GM21381 (cell line): ENCODE measurements around the gene ABCB6.
"Not testable (repeated sequence)": the region's sequence is repeated elsewhere in the genome, so short reads cannot be mapped to it uniquely, and the experiment has no call there.

Source experiments
- ATAC-seq: cut with Tn5 transposase; IDR thresholded peaks from one replicate; pipeline ENCODE4 v1.9.1; 2021; ENCODE audit warnings: mild to moderate bottlenecking, moderate library complexity; ENCODE audit not compliant: unreplicated experiment

ABCB6 gene

DNA sequence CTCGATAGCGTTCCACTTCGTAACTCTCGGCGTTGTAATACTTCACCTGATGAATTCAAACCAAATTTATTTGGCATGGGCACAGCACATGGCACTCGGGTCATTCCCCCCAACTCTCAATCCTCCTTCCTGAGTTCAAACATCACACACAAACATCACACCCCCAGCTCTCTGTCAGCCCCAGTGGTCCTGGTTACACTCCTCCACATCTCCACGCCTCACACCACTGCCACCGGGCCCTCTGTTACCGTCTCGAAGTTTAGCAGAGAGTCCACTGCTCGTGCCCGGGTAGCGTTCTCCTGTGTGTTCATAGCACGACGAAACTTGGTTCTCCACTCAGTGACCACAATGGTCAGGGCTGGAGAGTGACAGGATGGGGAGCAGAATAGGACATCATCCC lies 4.6 kb downstream of the ABCB6 start:
- ATAC-seq: no peak

DNA sequence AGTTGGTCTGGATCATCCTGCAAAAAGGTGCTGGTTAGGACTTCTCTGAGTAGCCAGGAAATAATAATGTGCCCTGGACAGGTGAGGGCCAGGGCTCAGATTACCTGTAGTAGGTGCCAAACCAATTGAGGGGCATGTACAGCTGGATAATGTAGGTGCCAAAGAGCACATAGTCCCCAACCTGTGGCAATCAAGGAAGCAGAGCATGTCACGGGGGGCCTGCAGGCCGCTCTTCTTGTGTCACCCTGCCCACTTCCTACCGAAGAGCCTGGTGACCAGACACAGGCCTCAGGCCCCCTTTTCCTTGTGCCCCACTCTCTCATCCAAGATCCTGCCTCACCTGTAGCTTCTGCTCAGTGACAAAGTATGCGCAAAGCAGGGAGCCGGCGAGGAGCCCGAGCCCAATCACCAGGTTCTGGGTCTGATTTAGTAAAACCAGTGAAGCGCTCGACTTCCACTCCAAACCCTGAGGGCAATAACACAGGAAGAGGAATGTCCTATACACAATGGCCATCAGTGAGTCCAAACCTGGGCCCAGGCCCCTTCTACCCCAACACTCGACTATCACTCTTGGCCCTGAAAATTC lies 5.2 kb downstream of the ABCB6 start:
- ATAC-seq: no peak

DNA sequence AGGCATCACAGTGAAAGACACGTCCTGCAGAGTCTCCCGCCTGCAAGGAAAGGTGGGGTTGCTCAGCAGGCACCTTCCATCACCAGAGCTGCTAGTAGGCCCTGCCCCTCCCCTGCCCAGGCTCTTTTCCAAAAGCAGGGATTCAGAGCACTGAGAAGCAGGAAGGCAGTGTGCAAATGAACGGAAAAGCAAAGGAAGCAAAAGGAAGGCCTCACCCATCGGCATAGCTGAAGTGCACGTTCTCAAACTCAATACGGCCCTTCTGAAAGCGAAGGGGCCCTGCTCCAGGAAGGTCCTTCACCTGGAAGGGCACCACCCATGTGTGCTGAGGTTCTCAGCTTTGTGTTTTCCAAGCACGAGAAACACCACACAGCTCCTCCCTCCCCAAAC lies 5.7 kb downstream of the ABCB6 start:
- ATAC-seq: no peak

DNA sequence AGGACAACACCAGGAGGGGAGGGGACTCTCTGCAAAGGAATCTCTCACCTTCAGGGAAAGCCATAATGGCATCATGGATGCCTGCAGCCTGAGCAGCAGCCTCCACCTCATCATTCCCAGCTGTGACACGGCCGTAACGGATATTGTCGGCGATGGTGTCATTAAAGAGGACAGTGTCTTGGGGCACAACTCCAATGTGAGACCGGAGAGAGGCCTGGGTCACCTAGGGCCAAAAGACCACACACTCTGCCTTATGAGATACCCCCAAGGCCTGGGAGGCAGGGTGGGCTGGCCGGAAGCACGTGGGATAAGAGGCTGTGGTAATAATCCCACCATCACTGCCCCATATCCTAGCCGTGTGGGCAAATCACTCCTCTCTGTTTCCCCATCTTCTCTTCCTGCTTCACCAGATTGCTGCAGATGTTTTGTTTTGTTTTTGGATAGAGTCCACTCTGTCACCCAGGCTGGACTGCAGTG lies 7.8 kb downstream of the ABCB6 start:
- no peak for ATAC-seq

DNA sequence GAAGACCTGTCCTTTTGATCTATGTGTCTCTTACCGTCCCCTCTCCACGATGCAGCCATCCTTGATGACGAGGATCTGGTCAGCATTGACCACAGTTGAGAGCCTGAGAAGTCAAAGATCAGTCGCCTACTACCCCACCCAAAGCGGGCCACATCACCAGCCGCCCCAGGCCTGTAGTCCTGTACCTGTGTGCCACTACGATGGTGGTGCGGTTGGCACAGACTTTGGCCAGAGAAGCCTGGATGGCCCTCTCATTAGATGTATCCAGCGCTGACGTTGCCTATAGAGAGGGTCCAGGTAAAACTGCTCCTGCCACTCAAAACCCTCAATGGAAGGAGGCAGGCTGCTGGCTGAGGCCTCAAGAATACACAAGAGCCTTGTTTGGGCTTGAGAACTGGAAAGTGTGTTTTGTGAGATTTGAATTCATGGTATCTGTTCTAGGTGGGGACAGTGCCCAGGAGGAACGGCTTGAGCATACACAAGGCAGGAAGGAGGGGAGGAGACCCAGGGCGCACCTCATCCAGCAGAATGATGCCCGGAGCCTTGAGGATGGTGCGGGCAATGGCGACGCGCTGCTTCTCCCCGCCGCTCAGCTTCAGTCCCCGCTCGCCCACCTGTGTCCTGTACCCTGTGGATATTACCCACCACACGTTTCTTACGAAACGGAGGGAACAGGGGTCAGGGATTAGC lies 8.4 kb downstream of the ABCB6 start:
- no peak for ATAC-seq

DNA sequence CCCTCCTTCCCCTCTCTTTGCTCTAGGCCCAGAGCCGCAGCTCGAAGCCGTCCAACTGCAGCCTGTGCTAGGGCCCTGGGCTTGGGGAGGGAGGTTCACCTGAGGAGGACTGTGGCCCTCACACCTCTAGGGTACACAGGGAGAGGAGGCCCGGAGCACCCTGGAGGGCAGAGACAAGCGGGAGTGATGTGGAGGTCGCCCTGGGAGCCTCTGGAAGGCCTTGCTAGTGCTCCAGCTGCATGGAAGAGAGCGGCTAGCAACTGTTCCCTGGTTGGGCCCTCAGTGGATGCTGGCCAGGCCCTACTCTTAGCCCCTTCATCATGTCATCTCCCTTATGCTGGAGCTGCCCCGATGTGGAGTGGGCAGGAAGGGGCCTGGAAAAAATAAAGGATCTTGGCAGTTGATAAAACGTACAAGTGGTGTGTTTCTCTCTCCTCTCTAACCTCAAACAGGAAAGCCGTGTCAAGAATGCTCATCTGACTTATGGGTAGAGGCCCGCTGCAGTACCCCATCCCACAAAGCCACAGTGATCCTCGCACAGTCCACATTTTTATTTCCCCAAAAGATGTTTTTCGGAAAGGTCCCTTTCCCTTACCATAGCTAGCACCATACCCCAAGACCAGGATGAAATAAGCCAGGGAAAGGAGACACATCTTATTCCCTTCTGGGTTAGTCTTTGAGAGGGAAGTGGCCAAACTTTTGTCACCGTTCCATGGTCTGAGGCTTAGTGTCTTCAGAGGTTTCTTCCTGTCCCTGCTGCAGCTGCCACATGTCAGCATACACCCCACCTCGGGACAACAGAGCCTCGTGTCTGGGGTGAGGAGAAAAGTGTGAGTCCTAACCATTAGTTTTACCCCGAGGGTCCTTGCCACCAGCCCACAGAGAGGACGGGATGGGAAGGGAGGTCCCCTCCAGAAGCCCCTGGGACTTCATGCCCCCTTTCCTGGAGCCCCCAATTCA lies 9.2 kb downstream of the ABCB6 start:
- ATAC-seq: no peak

DNA sequence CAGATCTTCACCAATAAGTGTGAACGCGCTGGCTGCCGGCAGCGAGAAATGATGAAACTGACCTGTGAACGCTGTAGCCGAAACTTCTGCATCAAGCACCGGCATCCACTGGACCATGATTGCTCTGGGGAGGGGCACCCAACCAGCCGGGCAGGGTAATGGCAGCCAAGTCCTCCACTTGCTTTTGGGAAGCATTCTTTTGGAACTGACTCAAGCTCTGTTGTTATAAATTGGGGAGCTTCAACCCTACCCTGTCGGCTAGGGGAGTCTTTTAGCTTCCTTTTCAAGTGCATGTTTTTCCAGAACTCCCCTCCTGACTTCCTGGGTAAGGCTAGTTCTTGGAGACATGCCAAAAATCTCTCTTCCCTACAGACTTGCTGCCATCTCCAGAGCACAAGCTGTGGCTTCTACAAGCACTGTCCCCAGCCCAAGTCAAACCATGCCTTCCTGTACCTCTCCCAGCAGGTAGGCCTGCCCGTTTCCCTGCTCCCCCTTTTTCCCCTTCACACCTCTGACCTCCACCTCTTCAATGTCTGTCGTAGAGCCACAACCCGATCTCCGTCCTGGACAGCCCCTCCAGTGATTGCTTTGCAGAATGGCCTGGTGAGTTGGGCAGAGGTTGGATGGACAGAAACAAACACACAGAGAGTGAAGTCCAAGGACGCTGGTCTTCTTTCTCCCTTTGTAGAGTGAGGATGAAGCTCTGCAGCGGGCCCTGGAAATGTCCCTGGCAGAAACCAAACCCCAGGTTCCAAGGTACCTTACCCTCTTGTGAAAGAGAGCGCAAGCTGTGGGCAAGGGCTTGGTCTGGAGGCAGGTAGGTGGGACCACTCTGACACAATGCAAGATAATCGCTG lies 10.6 kb downstream of the ABCB6 start:
- ATAC-seq: no peak

DNA sequence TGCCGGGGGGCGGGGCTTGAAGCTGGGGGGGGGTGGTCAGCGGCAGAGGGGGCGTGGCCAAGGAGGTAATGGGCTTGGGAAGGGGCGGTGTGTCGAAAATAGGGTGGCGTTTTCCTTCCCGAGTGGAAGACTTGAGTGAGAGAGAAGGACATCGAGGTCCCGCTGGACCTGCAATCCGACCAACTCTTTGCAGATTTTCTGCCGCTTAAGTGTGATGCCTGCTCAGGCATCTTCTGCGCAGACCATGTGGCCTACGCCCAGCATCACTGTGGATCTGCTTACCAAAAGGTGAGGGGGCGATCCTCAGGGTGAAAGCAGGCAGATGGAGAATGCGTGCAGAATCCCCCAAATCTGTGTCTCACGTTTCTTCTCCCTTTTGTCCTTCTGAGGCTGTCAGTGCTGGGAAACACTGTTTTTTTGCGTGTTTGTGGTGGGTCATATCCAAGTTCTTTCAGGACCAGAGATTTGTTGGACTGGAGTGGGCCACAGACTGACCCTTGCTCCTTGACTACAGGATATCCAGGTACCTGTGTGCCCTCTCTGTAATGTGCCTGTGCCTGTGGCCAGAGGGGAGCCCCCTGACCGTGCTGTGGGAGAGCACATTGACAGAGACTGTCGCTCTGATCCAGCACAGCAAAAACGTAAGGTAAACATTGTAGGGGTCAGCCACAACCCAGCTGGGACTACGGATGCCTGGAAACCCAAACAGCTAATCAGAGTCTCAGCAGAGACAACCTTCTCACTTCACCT lies 11.4 kb downstream of the ABCB6 start:
- no peak for ATAC-seq

DNA sequence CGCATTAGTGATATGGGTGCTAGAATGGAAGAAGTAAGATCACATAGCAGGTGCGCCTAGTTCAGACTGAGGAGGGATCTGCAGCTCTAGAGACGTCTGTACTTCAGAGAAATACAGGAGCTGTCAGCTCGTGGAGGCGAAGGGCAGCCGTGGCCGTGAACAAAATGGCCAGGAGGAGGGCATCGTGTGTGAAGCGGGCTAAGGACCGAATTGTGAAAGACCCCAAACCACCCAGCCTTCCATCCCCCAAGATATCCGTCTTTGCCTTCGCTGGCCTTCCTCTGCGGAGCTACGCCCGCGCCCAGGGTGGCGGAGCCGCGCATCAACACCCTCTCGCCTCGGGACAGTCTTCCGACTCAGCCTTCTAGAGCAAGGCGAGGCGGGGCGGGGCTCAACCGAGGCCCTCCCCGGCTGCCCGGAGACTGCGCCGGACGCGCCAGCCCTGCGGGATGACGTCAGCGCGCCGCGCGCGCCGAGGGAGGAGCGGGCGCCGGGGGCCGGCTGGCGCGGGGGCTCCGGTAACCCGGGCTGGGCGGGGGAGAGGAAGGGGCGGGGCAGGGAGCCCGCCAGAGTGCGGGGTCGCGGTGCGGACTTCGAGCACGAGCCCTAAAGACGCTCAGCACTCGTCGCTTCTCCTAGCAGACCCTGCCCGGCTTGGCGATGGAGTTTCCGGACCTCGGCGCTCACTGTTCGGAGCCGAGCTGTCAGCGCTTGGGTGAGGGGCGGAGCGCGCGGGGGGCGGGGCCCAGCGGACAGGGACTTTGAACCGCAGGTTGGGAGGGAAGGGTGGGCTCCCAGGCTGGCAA lies 12.2 kb downstream of the ABCB6 start, which contains the start of gene ZFAND2B:
Gene ZFAND2B (plus strand): TSS at position 455 of the 806 bp plus-strand sequence. CDS start 206 bp downstream, at position 661.
- peak; percentile 97 for ATAC-seq

DNA sequence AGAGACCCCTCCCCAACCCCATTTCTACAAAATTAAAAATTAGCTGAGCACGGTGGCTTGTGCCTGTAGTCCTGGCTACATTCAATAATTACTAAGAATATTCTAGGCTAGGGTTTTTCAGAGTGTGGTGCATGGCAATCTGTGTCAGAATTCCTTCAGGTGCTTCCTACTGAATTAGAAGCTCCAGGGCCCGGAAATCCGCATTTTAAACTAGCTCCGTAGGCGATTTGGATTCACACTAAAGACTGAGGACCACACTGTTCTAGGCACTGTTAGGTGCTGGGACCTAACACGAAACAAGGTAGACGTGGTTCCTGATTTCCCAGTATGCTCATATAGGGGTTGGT lies 12.8 kb downstream of the ABCB6 start:
- no peak for ATAC-seq

DNA sequence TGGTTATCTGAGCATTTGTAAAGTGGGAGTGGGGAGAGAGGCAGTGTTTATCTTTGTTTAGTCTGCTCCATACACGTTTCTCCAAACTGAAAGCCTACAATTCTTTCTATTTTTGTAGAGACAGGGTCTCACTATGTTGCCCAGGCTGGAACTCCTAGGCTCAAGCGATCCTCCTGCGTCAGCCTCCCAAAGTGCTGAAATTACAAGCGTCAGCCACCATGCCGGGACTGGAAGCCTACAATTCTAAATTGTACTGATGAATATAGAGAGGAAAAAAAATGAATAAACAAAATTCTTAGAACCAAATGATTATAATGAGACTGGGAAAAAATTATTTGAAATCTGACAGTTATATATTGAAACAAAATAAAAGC lies 13.6 kb downstream of the ABCB6 start:
- ATAC-seq: no peak

DNA sequence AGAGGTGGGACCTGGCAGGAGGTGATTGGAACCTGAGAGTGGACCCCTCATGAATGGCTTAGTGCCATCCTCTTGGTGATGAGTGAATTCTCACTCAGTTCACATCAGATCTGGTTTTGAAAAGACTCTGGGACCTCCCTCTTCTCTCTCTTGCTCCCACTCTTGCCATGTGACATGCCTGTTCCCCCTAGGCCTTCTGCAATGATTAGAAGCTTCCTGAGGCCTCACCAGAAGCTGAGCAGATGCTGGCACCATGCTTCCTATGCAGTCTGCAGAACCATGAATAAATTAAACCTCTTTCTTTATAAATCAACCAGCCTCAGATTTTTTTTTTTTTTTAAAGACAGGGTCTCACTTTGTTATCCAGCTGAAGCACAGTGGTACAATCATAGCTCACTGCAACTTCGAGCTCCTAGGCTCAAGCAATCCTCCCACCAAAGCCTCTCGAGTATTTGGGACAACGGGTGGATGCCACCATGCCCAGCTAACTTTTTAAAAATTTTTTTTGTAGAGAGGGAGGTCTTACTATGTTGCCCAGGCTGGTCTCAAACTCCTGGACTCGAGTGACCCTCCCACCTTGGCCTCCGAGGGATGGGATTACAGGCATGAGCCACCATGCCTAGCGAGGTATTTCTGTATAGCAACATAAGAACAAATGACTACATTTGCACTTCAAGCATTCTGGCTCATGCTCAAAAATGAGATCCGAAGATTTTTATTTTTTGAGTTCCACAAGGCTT lies 14.2 kb downstream of the ABCB6 start:
- ATAC-seq: no peak

DNA sequence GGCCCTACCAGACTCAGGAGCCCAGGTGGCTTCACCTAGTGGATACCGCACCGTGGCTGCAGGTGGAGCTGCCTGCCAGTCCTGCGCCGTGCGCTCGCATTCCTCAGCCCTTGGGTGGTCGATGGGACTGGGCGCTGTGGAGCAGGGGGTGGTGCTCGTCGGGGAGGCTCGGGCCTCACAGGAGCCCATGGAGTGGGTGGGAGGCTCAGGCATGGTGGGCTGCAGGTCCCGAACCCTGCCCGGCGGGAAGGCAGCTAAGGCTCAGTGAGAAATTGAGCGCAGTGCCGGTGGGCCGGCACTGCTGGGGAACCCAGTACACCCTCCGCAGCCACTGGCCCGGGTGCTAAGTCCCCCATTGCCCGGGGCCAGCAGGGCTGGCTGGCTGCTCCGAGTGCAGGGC lies 17.4 kb downstream of the ABCB6 start:
- ATAC-seq: not testable (repeated sequence)

DNA sequence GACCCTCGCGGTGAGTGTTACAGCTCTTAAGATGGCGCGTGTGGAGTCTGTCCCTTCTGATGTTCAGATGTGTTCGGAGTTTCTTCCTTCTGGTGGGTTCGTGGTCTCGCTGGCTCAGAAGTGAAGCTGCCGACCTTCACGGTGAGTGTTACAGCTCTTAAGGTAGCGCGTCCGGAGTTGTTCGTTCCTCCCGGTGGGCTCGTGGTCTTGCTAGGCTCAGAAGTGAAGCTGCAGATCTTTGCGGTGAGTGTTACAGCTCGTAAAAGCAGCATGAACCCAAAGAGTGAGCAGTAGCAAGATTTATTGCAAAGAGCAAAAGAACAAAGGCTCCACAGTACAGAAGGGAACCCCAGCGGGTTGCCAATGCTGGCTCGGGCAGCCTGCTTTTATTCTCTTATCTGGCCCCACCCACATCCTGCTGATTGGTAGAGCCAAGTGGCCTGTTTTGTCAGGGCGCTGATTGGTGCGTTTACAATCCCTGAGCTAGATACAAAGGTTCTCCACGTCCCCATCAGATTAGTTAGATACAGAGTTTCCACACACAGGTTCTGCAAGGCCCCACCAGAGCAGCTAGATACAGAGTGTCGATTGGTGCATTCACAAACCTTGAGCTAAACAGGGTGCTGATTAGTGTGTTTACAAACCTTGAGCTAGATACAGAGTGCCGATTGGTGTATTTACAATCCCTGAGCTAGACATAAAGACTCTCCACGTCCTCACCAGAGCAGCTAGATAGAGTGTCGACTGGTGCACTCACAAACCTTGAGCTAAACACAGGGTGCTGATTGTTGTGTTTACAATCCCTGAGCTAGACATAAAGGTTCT lies 18.0 kb downstream of the ABCB6 start:
- not testable (repeated sequence) for ATAC-seq

DNA sequence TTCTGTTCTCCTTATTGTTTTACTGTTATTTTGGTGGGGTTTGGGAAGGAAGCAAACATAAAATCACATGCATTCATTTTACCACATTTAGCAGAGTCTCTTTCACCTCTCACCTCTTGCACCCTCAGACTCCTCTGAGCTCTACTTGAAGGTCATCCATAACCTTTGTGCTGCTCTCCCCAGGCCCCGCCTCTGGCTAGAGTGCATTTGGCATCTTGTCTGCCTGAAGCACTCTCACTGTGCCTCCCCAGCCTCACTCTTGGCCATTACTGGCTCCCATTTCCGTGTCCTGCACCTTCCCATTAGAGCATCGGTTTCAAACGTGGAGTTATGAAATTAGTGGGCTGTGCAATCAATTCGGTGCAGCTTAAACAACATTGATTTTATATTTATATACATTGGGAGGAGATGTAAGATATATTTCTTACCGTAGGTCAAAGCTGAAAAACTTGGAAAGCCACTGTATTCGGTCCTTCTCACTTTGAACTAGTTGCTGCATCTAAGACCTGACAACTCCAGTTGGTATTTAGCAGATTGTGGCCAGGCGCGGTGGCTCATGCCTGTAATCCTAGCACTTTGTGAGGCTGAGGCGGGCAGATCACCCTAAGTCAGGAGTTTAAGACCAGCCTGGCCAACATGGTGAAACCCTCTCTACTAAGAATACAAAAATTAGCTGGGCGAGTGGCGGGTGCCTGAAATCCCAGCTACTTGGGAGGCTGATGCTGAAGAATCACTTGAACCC lies 19.1 kb downstream of the ABCB6 start:
- ATAC-seq: no peak

DNA sequence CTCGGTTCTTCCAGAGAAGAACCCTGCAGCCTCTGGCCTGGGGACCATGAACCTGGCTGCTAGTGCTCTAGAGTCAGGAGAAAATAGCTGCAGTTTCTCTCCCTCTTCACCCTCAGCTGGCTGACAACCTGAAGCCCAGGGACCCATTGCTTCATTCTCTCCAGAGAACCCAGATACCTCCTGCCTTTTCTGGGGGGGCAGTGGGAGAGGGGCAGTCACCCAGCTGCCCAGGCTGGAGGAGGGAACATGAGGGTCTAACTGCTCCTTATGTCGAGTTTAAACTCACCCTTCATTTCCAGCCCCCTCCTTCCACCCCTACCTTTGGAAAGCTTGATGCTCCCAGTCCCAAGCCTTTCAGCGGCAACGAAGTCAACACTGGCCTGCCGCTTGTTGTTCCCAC lies 19.8 kb downstream of the ABCB6 start:
- no peak for ATAC-seq

DNA sequence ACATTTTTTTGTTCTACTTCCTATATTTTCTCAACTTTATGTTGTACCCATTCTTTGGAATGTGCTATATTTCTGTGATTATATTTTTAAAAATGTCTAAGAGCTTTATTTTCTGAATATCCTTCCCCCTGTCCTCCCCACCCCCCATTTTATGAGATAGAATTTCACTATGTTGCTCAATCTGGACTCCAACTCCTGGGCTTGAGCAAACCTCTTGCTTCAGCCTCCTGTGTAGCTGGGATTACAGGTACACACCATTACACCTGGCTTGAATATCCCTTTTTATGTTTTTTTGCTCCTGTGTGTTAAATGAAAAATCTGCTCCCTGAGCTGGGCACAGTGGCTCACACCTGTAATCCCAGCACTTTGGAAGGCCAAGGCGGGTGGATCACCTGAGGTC lies 21.4 kb downstream of the ABCB6 start:
- ATAC-seq: no peak
